ENCODE measurements around the gene SNX32.

The SNX32 gene

GRCh38 chr11:65857500-65857852 lies 23.7 kb downstream of the SNX32 start:
- ATAC-seq (no peak), DNase-seq (no peak)

- DNase-seq (peak; percentile 97), ATAC-seq (peak; percentile 71)
Measured at GRCh38 chr11:65857853-65858680, 24.3 kb downstream of the SNX32 start, which contains the start of gene CFL1. Gene CFL1 (minus strand): TSS chr11:65858180. CDS start chr11:65858099, 81 bp downstream.

GRCh38 chr11:65858681-65859087 lies 24.9 kb downstream of the SNX32 start:
- ATAC-seq (no peak), DNase-seq (no peak)

- ATAC-seq = peak; percentile 78
Measured at GRCh38 chr11:65859095-65859811, 25.5 kb downstream of the SNX32 start.

GRCh38 chr11:65859812-65860277 lies 26.1 kb downstream of the SNX32 start:
- DNase-seq = peak; percentile 62
- peak; percentile 0 for ATAC-seq

More at GRCh38 chr11:65859095-65859811, 25.5 kb downstream of the SNX32 start:
- peak; percentile 99 for DNase-seq

GRCh38 chr11:65860278-65861164 lies 26.8 kb downstream of the SNX32 start, which contains the start of gene MUS81:
Gene MUS81 (plus strand): TSS chr11:65860433. CDS start chr11:65860754, 321 bp downstream.
- ATAC-seq = peak; percentile 39
- peak; percentile 97 for DNase-seq

- DNase-seq (no peak), ATAC-seq (no peak)
Measured at GRCh38 chr11:65861165-65861505, 27.4 kb downstream of the SNX32 start.

GRCh38 chr11:65861533-65862183 lies 27.9 kb downstream of the SNX32 start:
- no peak for DNase-seq
- ATAC-seq = no peak

- no peak for DNase-seq
- ATAC-seq = no peak
Measured at GRCh38 chr11:65862191-65862735, 28.5 kb downstream of the SNX32 start.

- DNase-seq = no peak
Measured at GRCh38 chr11:65862941-65863888, 29.5 kb downstream of the SNX32 start.

GRCh38 chr11:65863889-65864705 lies 30.3 kb downstream of the SNX32 start:
- DNase-seq (no peak), ATAC-seq (no peak)

More at GRCh38 chr11:65862941-65863888, 29.5 kb downstream of the SNX32 start:
- no peak for ATAC-seq

GRCh38 chr11:65864706-65865471 lies 31.1 kb downstream of the SNX32 start:
- no peak for DNase-seq
- no peak for ATAC-seq

GRCh38 chr11:65865550-65866172 lies 31.9 kb downstream of the SNX32 start:
- ATAC-seq = no peak
- no peak for DNase-seq

- ATAC-seq (no peak), DNase-seq (no peak)
Measured at GRCh38 chr11:65866509-65867283, 32.9 kb downstream of the SNX32 start.

GRCh38 chr11:65867284-65868071 lies 33.7 kb downstream of the SNX32 start:
- no peak for ATAC-seq
- peak; percentile 63 for DNase-seq

GRCh38 chr11:65868076-65868667 lies 34.4 kb downstream of the SNX32 start:
- DNase-seq (no peak), ATAC-seq (no peak)
